Measurements from ENCODE around the gene FUCA1.
A peak's percentile ranks its signal among the peaks of the same experiment; 100 is the strongest.
"Not testable (repeated sequence)": the region's sequence is repeated elsewhere in the genome, so short reads cannot be mapped to it uniquely, and the experiment has no call there.

FUCA1 gene

GRCh38 chr1:23903754-23904153, 35.7 kb upstream of the FUCA1 start:
- no peak for TF ChIP-seq CTCF (IDR thresholded peaks at IDR 0.05; ENCODE audit: poor library complexity, severe bottlenecking)
- no peak for ATAC-seq (ENCODE audit: low read depth)

GRCh38 chr1:23902321-23903278, 34.5 kb upstream of the FUCA1 start:
- DNase-seq (ENCODE audit: low spot score): no peak
- no peak overlapping the region for H3K27ac ChIP-seq (ENCODE audit: poor library complexity, severe bottlenecking)
- peaks cover 10% of the 10 kb centered on the region for H3K27me3 ChIP-seq (ENCODE audit: insufficient read depth, poor library complexity, severe bottlenecking)
- peak overlapping the region; percentile 3 for H3K4me3 ChIP-seq (ENCODE audit: severe bottlenecking)
- no peaks in the 10 kb centered on the region for H3K36me3 ChIP-seq (ENCODE audit: low read depth)
- no peaks in the 10 kb centered on the region for H3K9me3 ChIP-seq (ENCODE audit: severe bottlenecking)
- TF ChIP-seq CTCF (IDR thresholded peaks at IDR 0.05; ENCODE audit: poor library complexity, severe bottlenecking): no peak
- H3K4me1 ChIP-seq (ENCODE audit: insufficient read depth, poor library complexity, severe bottlenecking): peaks cover 13% of the 10 kb centered on the region
- ATAC-seq (ENCODE audit: low read depth): 0 out of 3 replicates have a peak, but pooled peaks have one; percentile 9

More at GRCh38 chr1:23903754-23904153, 35.7 kb upstream of the FUCA1 start:
- Histone ChIP-seq H3K27ac (ENCODE audit: poor library complexity, severe bottlenecking) (no peak overlapping the region), H3K4me1 (ENCODE audit: insufficient read depth, poor library complexity, severe bottlenecking) (peaks cover 18% of the 10 kb centered on the region), H3K9me3 (ENCODE audit: severe bottlenecking) (no peaks in the 10 kb centered on the region), H3K27me3 (ENCODE audit: insufficient read depth, poor library complexity, severe bottlenecking) (peaks cover 10% of the 10 kb centered on the region), H3K36me3 (ENCODE audit: low read depth) (no peaks in the 10 kb centered on the region), H3K4me3 (ENCODE audit: severe bottlenecking) (no peak overlapping the region)
- DNase-seq (ENCODE audit: low spot score): no peak

- H3K4me3 ChIP-seq (ENCODE audit: severe bottlenecking); DNase-seq (ENCODE audit: low spot score); H3K9me3 ChIP-seq (ENCODE audit: severe bottlenecking); H3K27ac ChIP-seq (ENCODE audit: poor library complexity, severe bottlenecking); H3K36me3 ChIP-seq (ENCODE audit: low read depth); ATAC-seq (ENCODE audit: low read depth); H3K4me1 ChIP-seq (ENCODE audit: insufficient read depth, poor library complexity, severe bottlenecking): not testable (repeated sequence)
- H3K27me3 ChIP-seq (ENCODE audit: insufficient read depth, poor library complexity, severe bottlenecking): peaks cover 10% of the 10 kb centered on the region
These were observed 31.9 kb upstream of the FUCA1 start for GRCh38 chr1:23900017-23900416.

- Histone ChIP-seq H3K27me3 (ENCODE audit: insufficient read depth, poor library complexity, severe bottlenecking) (peaks cover 10% of the 10 kb centered on the region), H3K4me1 (ENCODE audit: insufficient read depth, poor library complexity, severe bottlenecking) (no peaks in the 10 kb centered on the region), H3K36me3 (ENCODE audit: low read depth) (no peaks in the 10 kb centered on the region), H3K4me3 (ENCODE audit: severe bottlenecking) (no peak overlapping the region), H3K9me3 (ENCODE audit: severe bottlenecking) (no peaks in the 10 kb centered on the region), H3K27ac (ENCODE audit: poor library complexity, severe bottlenecking) (no peak overlapping the region)
- ATAC-seq (ENCODE audit: low read depth) (no peak), DNase-seq (ENCODE audit: low spot score) (no peak)
- no peak for TF ChIP-seq CTCF (IDR thresholded peaks at IDR 0.05; ENCODE audit: poor library complexity, severe bottlenecking)
These were observed 31.0 kb upstream of the FUCA1 start for GRCh38 chr1:23899070-23899469.

- no peak overlapping the region for H3K27ac ChIP-seq (ENCODE audit: poor library complexity, severe bottlenecking)
- no peaks in the 10 kb centered on the region for H3K4me1 ChIP-seq (ENCODE audit: insufficient read depth, poor library complexity, severe bottlenecking)
- no peak for ATAC-seq (ENCODE audit: low read depth)
- H3K27me3 ChIP-seq (ENCODE audit: insufficient read depth, poor library complexity, severe bottlenecking): no peaks in the 10 kb centered on the region
- no peaks in the 10 kb centered on the region for H3K9me3 ChIP-seq (ENCODE audit: severe bottlenecking)
- TF ChIP-seq CTCF (IDR thresholded peaks at IDR 0.05; ENCODE audit: poor library complexity, severe bottlenecking): no peak
- DNase-seq (ENCODE audit: low spot score): no peak
- no peak overlapping the region for H3K4me3 ChIP-seq (ENCODE audit: severe bottlenecking)
- no peaks in the 10 kb centered on the region for H3K36me3 ChIP-seq (ENCODE audit: low read depth)
These were observed 29.0 kb upstream of the FUCA1 start for GRCh38 chr1:23897083-23897482.

Measured in RWPE2 (cell line).